ENCODE results near the gene HMGXB3.

Gene HMGXB3

GRCh38 chr5:150069672-150070627 lies 69.4 kb downstream of the HMGXB3 start:
- TF ChIP-seq CTCF (IDR thresholded peaks at IDR 0.05; ENCODE audit: low read depth, low read length), result no peak
- no peak for DNase-seq (ENCODE audit: extremely low read depth, low read depth)

- DNase-seq (ENCODE audit: extremely low read depth, low read depth), result no peak
- TF ChIP-seq CTCF (IDR thresholded peaks at IDR 0.05; ENCODE audit: low read depth, low read length), result no peak
Observed at GRCh38 chr5:150070821-150071220, 70.3 kb downstream of the HMGXB3 start.

GRCh38 chr5:150073086-150073625 lies 72.6 kb downstream of the HMGXB3 start:
- no peak for TF ChIP-seq CTCF (IDR thresholded peaks at IDR 0.05; ENCODE audit: low read depth, low read length)
- DNase-seq (ENCODE audit: extremely low read depth, low read depth), result no peak

GRCh38 chr5:150073677-150074076 lies 73.1 kb downstream of the HMGXB3 start:
- DNase-seq (ENCODE audit: extremely low read depth, low read depth), result no peak
- TF ChIP-seq CTCF (IDR thresholded peaks at IDR 0.05; ENCODE audit: low read depth, low read length), result no peak

- DNase-seq (ENCODE audit: extremely low read depth, low read depth), result no peak
- no peak for TF ChIP-seq CTCF (IDR thresholded peaks at IDR 0.05; ENCODE audit: low read depth, low read length)
Observed at GRCh38 chr5:150075233-150075632, 74.7 kb downstream of the HMGXB3 start.

- no peak; the same call in 1 of the 2 replicates for TF ChIP-seq CTCF (IDR thresholded peaks at IDR 0.05; ENCODE audit: low read depth, low read length)
- DNase-seq (ENCODE audit: extremely low read depth, low read depth), result no peak
Observed at GRCh38 chr5:150075806-150076205, 75.3 kb downstream of the HMGXB3 start.

GRCh38 chr5:150077060-150077459 lies 76.5 kb downstream of the HMGXB3 start:
- no peak for DNase-seq (ENCODE audit: extremely low read depth, low read depth)
- TF ChIP-seq CTCF (IDR thresholded peaks at IDR 0.05; ENCODE audit: low read depth, low read length), result no peak
